ENCODE data around the gene GTF2B. TPM values are rescaled to one million over a fixed set of nuclear protein-coding genes. Genes with fewer than 3 reads are reported as not detected.
A peak's percentile ranks its signal among the peaks of the same experiment; 100 is the strongest.

The GTF2B gene
- total RNA-seq, 2 donors from 2014 or later: 18.6 to 19.9 TPM

GRCh38 chr1:88878731-88879130, 12.6 kb downstream of the GTF2B start:
- 97 to 100% methylated on average over 1 to 4 of the region's 4 CpGs for WGBS, 2 experiments (ENCODE audit: insufficient coverage in 1 of 2, insufficient read length in 1 of 2)
- Mint-ChIP-seq H3K4me3 (no peak overlapping the region), H3K4me1 (peaks cover 1% of the 10 kb centered on the region), H3K27me3 (ENCODE audit: insufficient read depth) (no peaks in the 10 kb centered on the region), H3K36me3 (ENCODE audit: low read depth) (peaks cover 19% of the 10 kb centered on the region), H3K9me3 (no peaks in the 10 kb centered on the region), H3K27ac (no peak overlapping the region)
- Histone ChIP-seq H3K4me3 (ENCODE audit: low read length) (no peak overlapping the region), H3K36me3 (ENCODE audit: control insufficient read depth, insufficient read depth, low read length) (peaks cover 18% of the 10 kb centered on the region), H3K27me3 (ENCODE audit: control insufficient read depth, insufficient read depth, low read length, poor library complexity, severe bottlenecking) (no peaks in the 10 kb centered on the region), H3K9me3 (ENCODE audit: control insufficient read depth, low read length) (no peaks in the 10 kb centered on the region), H3K4me1 (ENCODE audit: control insufficient read depth, insufficient read depth, low read length) (no peaks in the 10 kb centered on the region), H3K27ac (ENCODE audit: low read depth, low read length) (no peak overlapping the region), H3K9ac (ENCODE audit: extremely low read depth, low read length, poor library complexity, severe bottlenecking) (no peak overlapping the region)
- no peak for DNase-seq
- TF ChIP-seq CTCF (conservative IDR thresholded peaks at IDR 0.05): no peak

GRCh38 chr1:88877911-88878310, 13.5 kb downstream of the GTF2B start:
- H3K4me1 ChIP-seq (ENCODE audit: control insufficient read depth, insufficient read depth, low read length): no peaks in the 10 kb centered on the region
- no peaks in the 10 kb centered on the region for H3K27me3 ChIP-seq (ENCODE audit: control insufficient read depth, insufficient read depth, low read length, poor library complexity, severe bottlenecking)
- no peak overlapping the region for H3K27ac ChIP-seq (ENCODE audit: low read depth, low read length)
- H3K9me3 ChIP-seq (ENCODE audit: control insufficient read depth, low read length): no peaks in the 10 kb centered on the region
- DNase-seq: no peak
- no peaks in the 10 kb centered on the region for H3K27me3 Mint-ChIP-seq (ENCODE audit: insufficient read depth)
- H3K36me3 ChIP-seq (ENCODE audit: control insufficient read depth, insufficient read depth, low read length): peaks cover 12% of the 10 kb centered on the region
- H3K9me3 Mint-ChIP-seq: no peaks in the 10 kb centered on the region
- H3K36me3 Mint-ChIP-seq (ENCODE audit: low read depth): peaks cover 14% of the 10 kb centered on the region
- peaks cover 1% of the 10 kb centered on the region for H3K4me1 Mint-ChIP-seq
- H3K9ac ChIP-seq (ENCODE audit: extremely low read depth, low read length, poor library complexity, severe bottlenecking): no peak overlapping the region
- H3K4me3 ChIP-seq (ENCODE audit: low read length): no peak overlapping the region
- TF ChIP-seq CTCF (conservative IDR thresholded peaks at IDR 0.05): no peak
- WGBS, 2 experiments (ENCODE audit: insufficient coverage in 1 of 2, insufficient read length in 1 of 2): 90 to 92% methylated on average over 6 to 9 of the region's 9 CpGs
- H3K27ac Mint-ChIP-seq: peak overlapping the region; percentile 86
- no peak overlapping the region for H3K4me3 Mint-ChIP-seq

- peaks cover 1% of the 10 kb centered on the region for H3K4me1 Mint-ChIP-seq
- H3K4me3 Mint-ChIP-seq: no peak overlapping the region
- Histone ChIP-seq H3K9ac (ENCODE audit: extremely low read depth, low read length, poor library complexity, severe bottlenecking) (no peak overlapping the region), H3K9me3 (ENCODE audit: control insufficient read depth, low read length) (no peaks in the 10 kb centered on the region), H3K4me1 (ENCODE audit: control insufficient read depth, insufficient read depth, low read length) (no peaks in the 10 kb centered on the region), H3K27me3 (ENCODE audit: control insufficient read depth, insufficient read depth, low read length, poor library complexity, severe bottlenecking) (no peaks in the 10 kb centered on the region), H3K27ac (ENCODE audit: low read depth, low read length) (no peak overlapping the region), H3K4me3 (ENCODE audit: low read length) (no peak overlapping the region), H3K36me3 (ENCODE audit: control insufficient read depth, insufficient read depth, low read length) (peaks cover 8% of the 10 kb centered on the region)
- 56 to 57% methylated on average over 4 to 6 of the region's 6 CpGs for WGBS, 2 experiments (ENCODE audit: insufficient coverage in 1 of 2, insufficient read length in 1 of 2)
- TF ChIP-seq CTCF (conservative IDR thresholded peaks at IDR 0.05): peak; percentile 78
- H3K9me3 Mint-ChIP-seq: no peaks in the 10 kb centered on the region
- H3K27ac Mint-ChIP-seq: peak overlapping the region; percentile 86
- no peaks in the 10 kb centered on the region for H3K27me3 Mint-ChIP-seq (ENCODE audit: insufficient read depth)
- DNase-seq: peak; percentile 45
- peaks cover 13% of the 10 kb centered on the region for H3K36me3 Mint-ChIP-seq (ENCODE audit: low read depth)
These were observed 14.0 kb downstream of the GTF2B start for GRCh38 chr1:88877382-88877825.
